Activated CD4-positive, CD25-positive, alpha-beta regulatory T cell (primary cell): Measurements from ENCODE around the gene MKI67.

Experiments used
- DNase-seq, 4 experiments: peaks; one replicate each; lab custom pipeline; 2025; lab: John Stamatoyannopoulos, UW

The MKI67 gene

DNA sequence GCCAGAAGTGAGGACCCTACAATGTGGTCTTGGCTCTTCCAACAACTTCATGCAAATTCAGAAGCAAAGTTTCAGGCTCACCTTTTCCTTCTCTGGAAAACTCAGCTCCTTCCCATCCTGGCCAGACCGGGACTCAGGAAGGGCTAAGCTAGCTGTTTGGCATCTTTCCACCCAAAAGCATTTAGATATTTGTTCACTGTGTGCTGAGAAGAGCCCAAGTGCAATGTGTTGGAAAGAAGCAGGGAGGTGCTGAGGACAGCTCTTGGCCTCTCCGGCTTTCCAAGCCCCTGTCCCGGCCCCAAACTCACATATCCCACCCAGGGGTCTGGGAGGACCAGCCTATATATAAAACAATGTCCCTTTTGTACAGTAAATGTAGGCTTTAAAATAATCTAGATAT is 44.5 kb downstream of the MKI67 start:
- no peak for DNase-seq

DNA sequence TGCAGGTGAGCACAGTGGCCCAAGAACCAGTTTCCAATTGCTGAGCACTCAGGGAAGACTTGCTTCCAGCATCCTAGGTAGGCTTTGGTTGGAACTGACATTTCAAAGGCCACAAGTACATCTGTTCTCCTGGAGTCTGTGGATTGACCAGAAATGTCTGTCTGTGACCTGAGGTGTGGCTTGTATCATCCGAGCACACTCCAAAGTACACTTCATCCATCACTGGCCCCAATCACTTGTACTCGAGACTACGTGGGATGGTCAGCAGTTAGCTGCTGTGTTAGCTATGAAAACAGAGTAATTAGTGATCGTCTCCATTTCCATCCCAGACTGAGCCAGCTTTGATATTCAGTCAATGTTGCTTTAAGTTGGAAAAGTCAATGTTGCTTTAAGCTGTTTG is 45.0 kb downstream of the MKI67 start:
- DNase-seq: no peak

- no peak for DNase-seq
These were observed 45.6 kb downstream of the MKI67 start for GRCh38 chr10:128080641-128081040.

- no peak for DNase-seq
These were observed 46.0 kb downstream of the MKI67 start for GRCh38 chr10:128080231-128080630.

DNA sequence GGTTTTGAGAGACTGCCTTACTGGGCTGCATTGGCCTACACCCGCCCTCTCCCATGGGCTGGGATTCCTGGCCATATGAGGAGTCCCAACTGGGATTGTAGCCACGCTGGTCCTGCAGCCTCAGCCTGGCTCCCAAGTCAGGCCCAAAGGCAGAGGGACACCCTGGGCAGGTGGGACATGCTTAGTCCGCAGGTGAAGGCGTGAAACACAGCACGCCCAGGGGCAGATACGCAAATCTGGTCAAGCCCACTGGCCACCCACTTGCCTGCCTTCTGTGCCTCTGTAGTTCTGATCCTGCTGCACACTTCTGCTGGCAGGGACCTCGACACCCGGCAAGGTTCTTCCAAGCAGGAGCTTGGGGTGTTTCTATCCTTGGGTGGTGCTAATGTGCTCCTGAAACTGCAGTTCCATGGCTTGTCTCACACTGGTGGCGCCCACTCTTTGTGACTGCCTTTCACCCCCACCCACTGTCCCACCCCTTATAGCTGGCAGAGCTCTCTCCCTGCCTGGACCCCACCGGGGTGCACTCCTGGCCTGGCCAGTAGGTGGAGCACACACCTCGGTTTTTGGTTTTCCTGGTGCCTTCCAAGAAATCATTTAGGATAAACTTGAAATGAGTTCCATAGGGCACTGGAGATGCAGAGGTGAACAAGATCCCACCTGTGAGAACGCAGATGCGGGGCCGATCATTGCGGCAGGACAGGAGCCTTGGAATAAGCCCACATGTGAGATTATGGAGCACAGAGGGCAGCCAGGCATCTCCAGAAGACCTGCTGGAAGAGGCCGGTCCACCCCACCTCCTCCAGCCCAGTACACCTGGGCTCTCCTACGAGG is 47.9 kb downstream of the MKI67 start:
- DNase-seq: peak in 3 of 4 experiments; percentile 7 to 34 (median 18)

DNA sequence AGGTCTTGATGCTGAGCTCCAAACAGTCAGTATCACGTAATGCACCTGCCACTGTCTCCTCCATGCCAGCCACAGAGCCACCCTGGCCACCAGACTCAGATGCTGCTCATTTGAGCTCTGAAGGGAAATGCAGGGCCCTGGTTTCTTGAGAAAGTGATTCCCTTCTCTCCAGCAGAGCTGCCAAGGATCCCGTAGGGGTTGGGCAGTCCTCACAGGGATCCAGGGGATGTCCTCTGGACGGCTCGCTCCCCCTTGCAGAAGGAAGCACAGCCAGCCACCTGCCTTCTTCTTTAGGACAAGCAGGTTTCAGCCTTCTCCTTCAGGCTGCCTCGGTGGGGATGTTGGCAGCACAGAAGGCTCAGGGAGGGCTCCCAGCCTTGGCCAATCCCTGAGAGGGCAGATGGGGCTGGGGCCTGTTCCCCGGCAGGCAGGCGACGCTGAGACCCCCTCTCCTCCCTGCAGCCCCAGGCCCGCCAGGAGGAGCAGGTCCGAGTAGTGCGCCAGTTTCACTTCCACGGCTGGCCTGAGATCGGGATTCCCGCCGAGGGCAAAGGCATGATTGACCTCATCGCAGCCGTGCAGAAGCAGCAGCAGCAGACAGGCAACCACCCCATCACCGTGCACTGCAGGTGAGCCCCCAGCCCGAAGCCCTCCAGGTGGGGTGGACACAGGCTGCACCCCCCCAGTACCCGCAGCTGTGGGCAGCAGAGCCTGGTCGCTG is 48.9 kb downstream of the MKI67 start:
- DNase-seq: no peak

DNA sequence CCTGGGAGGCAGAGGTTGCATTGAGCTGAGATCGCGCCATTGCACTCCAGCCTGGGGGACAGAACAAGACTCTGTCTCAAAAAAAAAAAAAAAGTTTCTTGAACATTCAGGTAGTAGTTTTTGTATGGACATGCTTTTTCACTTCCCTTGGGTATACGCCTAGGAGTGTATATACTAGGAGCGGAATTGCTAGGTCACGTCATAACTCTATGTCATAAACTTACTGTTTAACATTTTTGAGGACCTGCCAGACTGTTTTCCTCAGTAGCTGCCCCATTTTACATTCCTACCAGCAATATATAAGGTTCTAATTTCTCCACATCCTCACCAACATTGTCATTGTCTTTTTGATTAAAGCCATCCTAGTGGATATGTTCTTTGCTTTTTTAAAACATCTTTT is 51.6 kb downstream of the MKI67 start:
- DNase-seq: no peak

DNA sequence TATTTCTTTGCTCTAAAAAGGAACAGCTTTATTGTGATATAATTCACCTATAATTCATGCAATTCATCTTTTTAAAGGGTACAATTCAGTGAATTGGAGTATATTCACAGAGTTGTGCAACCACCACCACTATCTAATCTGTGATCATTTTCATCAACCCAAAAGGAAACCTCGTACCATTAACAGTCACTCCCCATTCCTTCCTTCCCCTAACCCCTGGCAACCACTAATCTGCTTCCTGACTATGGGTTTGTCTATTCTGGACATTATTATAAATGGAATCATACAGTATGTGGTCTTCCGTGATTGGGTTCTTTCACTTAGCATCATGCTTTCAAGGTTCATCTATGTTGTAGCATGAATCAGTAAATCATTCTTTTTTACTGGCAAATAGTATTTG is 52.3 kb downstream of the MKI67 start:
- DNase-seq: no peak

GRCh38 chr10:128072941-128073645 is 53.1 kb downstream of the MKI67 start:
- DNase-seq: no peak

DNA sequence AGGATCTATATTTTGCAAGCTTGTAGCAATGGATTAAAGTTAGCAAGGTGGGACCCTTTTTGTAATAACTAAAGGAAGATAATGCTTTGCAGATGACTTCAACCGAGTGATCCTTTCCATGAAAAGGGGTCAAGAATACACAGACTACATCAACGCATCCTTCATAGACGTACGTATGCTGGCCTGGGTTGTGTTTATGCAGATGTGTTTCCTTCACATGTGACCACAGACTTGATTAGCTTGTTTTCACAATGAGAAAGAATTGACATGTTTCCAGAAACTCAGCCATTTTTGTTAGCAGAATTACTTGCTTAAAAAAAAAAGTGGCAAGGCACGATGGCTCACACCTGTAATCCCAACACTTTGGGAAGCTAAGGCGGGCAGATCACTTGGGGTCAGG is 54.2 kb downstream of the MKI67 start:
- no peak for DNase-seq

DNA sequence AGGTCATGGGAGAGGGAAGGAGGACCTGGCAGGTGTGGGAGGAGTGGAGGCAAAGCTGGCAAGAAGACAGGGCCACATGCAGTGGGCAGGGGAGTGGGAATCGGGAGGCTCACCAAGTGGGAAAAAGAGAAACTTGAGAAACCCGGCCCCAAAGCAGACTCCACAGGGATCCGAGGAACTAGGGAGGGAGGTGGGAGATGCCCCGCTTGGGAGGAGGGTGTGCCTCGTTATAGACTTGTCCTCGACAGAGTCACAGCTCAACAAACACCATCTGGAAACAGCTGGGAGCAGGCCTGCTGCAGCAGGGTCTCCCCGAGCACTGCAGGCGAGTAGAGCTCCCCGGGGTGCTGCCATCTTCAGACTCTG is 54.8 kb downstream of the MKI67 start:
- DNase-seq: no peak

DNA sequence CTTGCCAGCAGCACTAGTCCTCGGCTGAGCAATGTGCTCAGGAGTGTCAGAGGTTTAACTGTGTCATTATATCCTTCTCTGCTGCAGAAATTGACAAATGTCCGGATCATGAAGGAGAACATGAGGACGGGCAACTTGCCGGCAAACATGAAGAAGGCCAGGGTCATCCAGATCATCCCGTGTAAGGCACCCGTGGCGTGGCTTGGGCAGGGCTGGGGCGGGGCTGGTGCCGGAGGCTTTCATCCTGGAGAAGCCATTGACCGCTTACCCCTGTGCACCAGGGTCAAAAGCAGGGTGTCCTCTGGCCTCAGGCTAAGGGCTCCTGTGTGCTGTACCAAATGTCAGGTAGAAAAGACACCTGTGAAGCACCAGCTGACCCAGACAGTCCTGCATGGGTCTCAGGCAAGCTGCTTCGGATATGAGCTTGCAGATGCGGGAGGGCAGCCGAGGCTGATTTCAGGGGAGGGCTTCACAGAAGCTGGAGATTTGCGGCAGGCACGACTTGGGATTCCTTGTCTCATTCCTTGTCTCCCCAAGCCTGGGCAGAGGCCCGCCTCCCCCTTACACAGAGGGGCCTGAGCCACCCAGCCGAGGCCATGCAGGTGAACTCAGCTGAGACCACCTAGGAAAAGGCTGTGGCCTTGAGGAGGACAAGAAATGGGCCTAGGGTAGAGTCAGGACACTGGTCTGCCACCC is 55.4 kb downstream of the MKI67 start:
- DNase-seq: no peak

- DNase-seq: no peak
These were observed 56.1 kb downstream of the MKI67 start for GRCh38 chr10:128070161-128070560.

- DNase-seq: peak; percentile 50 to 71 (median 66)
These were observed 56.7 kb downstream of the MKI67 start for GRCh38 chr10:128069351-128070051.

DNA sequence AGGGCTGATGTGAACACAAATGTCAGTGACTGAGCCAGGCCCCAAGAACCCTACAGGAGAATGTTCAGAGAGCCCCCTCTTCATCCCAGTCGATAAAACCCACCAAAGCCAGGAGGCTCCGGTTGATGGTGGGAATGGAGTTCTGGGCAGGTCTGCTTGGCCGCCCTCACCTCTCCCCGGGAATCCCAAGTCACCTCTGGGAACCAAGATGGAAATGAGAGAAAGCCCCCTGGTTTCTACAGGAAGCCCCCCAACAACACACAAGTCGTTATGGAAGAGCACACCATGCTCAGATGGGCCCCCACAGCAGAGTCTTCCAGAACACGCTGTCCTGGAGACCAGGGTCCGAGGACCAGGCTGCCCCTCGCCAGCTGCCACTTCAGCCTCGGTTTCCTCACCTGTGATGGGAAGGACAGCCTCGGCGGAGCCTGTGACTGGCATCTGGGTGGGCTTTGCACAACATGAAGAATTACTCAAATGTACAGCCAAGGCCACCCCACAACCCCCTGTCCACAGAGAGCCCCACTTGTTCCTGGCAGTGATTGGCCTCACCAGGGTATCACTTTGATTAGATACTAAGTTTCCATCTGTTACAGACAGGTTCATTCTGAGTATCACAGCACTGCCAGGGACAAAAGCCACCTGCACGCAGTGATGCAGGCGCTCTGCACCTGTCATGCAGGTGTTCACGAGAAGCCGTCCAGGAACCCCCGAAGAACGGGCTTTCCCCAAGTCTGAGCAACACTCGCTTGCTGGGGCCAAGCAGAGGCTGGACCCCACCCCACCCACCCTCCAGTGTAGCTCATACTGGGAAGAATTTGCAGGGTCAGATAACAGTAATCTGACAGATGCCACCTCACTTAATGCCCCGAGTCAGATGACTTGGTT is 57.6 kb downstream of the MKI67 start:
- no peak for DNase-seq

- no peak for DNase-seq
These were observed 58.4 kb downstream of the MKI67 start for GRCh38 chr10:128067691-128068397.

- no peak for DNase-seq
These were observed 59.3 kb downstream of the MKI67 start for GRCh38 chr10:128066870-128067382.

- no peak for DNase-seq
These were observed 60.2 kb downstream of the MKI67 start for GRCh38 chr10:128065881-128066534.

GRCh38 chr10:128064970-128065580 is 61.1 kb downstream of the MKI67 start:
- no peak for DNase-seq
